Stimulated activated CD8-positive, alpha-beta memory T cell treated with anti-CD3 and anti-CD28 coated beads, Interleukin-12 subunit alpha, Interleukin-12 subunit beta, amount 100 ng/mL, for 1 hour (primary cell): ENCODE measurements around the gene HLA-DQA2.
"Not testable (repeated sequence)": the region's sequence is repeated elsewhere in the genome, so short reads cannot be mapped to it uniquely, and the experiment has no call there.

ENCODE experiments used
- DNase-seq: peaks from one replicate; pipeline ENCODE4 v3.0.0-alpha.2; 2020; ENCODE audit warnings: low read depth

The HLA-DQA2 gene

GRCh38 chr6:32741031-32741960 is at the start of gene HLA-DQA2:
TSS of gene HLA-DQA2 (plus strand) at chr6:32741391. CDS start at chr6:32741444, 53 bp downstream.
- no peak for DNase-seq

GRCh38 chr6:32692019-32692418 is 49.2 kb upstream of the HLA-DQA2 start:
- no peak for DNase-seq

- DNase-seq, result no peak
Observed at GRCh38 chr6:32697031-32697430, 44.2 kb upstream of the HLA-DQA2 start.

GRCh38 chr6:32700391-32701040 is 40.7 kb upstream of the HLA-DQA2 start:
- DNase-seq, result no peak

GRCh38 chr6:32703347-32703746 is 37.8 kb upstream of the HLA-DQA2 start:
- DNase-seq, result no peak

GRCh38 chr6:32705164-32705563 is 36.0 kb upstream of the HLA-DQA2 start:
- not testable (repeated sequence) for DNase-seq

DNA sequence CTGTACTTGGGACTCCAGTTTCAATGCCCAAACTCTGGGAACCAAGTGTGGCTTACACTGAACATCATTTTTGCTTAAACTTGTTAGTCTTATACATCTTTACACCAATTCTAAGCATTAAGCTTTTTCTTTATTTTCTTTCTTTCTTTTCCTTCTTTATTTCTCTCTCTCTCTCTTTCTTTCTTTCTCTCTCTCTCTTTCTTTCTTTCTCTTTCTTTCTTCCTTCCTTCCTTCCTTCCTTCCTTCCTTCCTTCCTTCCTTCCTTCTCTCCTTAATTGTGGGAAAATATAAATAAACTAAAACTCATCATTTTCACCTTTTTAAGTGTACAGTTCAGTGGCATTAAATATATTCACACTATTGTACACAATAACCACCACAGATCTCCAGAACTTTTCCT is 31.6 kb upstream of the HLA-DQA2 start:
- no peak for DNase-seq

GRCh38 chr6:32713241-32713640 is 27.9 kb upstream of the HLA-DQA2 start:
- DNase-seq, result no peak

DNA sequence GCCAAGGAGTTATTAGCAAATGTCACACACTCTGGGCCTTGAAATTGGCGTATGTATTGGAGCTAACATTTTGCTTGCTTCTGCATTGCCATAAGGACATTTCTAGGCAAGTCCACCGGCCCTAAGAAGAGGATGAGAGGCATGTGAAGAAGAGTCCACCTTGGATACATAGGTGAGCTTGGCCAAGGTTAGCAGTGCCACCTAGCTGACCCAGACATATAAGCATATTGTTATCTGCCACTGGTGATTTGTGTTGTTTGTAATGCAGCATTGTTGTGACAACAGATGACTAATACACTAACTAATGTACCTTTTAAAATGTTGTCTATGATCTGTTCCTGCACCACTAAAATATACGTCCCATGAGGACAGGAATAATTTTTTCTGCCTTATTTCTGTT is 24.8 kb upstream of the HLA-DQA2 start:
- DNase-seq, result no peak

DNA sequence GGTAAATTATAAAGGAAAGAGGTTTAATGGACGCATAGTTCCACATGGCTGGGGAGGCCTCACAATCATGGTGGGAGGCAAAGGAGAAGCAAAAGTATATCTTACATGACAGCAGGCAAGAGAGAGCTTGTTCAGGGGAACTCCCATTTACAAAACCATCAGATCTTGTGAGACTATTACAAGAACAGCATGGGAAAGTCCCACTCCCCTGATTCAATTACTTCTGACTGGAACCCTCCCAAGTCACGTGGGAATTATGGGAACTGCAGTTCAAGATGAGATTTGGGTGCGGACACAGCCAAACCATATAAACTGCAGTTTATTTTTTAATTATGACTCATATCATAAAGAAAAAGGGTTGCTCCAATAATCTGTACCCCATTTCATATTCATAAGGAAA is 22.3 kb upstream of the HLA-DQA2 start:
- DNase-seq, result no peak

DNA sequence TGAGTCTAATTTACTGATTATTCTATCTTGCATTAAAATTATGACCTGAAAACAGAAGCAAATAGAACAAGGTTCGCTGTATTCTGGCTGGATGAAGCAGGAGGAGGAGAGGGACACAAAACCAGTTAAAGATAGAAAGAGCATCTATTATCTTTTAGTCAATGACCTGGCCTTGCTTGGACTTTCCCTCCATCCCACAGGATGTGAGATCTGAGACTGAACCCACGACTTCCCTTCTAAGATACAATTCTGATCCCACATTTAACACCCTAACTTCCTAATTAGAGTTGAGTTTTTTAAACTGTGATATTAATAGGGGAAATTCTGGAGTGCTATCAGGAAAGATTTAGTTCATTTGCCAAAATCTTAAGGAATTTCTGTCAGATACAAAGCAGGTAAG is 3.1 kb upstream of the HLA-DQA2 start:
- DNase-seq, result no peak

DNA sequence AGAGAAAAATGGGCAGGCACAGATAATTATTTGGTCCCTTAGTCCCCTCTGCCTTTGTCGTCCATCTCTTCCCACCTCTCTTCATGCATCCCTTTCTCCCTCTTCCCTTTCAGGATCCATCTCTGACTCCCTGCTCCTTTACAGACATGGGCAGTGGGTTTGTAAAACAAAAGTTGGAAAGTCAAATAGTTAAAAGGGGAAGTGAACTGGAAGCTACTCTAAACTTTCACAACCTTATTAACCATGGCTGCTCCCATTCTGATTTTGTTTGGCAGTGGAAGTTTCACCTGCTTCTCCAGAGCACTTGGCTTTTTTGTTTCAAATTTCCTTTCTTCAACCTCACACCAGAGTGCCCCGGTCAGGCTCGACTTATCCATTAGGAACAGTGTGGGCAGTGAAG is 1.2 kb downstream of the HLA-DQA2 start:
- no peak for DNase-seq

DNA sequence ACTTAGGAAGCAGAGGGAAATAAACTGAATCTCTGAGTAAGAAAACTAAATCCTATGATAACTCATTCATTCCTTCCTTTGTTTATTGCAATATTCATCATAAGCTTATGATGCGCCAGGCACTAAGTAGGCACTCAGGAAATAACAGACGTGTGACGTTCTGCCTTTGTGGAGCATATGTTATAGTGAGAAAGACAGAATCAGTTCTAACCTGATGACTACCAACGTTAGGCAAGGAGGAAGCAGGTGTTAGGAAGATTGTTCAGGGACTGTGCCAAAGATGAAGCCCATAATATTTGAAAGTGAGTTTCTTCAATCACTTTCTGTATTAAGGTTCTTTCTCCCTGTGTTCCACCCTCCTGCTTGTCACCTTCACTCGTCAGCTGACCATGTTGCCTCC is 3.6 kb downstream of the HLA-DQA2 start:
- DNase-seq, result no peak

DNA sequence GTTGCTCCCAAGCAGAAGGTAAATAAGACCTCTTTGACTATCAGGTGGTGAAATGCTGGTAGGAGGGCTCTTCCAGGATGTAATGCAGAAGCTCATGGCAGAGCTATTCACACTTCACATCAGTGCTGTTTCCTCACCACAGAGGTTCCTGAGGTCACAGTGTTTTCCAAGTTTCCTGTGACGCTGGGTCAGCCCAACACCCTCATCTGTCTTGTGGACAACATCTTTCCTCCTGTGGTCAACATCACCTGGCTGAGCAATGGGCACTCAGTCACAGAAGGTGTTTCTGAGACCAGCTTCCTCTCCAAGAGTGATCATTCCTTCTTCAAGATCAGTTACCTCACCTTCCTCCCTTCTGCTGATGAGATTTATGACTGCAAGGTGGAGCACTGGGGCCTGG is 4.5 kb downstream of the HLA-DQA2 start:
- DNase-seq, result not testable (repeated sequence)

DNA sequence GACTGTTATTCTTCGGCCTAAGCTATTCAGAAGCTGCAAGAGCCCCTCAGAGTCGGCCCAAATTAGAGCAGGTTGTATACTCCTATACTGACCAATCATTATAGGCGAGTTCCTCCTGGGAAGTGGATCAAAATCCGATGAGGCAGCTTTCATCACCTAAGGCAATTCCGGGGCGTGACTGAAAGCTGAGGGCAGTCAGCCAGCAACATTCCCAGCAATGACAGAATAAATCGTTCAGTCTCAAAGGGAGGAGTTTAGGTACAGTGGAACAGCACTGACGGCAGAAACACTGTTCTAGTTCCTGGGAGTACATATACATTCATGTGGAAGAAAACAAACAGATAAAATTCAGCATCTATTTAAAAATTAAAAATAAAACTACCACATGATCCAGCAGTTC is 11.4 kb downstream of the HLA-DQA2 start:
- DNase-seq, result no peak

DNA sequence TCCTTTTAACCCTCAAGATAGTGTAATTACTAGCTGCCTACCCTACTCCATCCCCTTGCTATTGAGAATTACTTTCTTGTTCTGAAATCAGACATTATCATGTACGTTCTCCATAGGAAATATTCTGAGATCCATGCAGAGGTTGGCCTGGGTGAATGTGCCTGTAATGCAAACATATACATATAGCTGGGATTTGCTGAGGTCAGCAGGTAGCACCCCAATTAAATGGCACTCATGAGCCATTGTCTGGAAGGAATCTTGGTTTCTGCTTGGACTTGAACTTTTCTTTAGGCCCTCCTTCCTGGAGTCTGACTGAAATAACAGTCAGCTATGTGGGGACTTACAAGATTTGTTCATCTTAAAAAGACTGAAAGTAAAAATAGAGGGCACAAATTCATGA is 18.5 kb downstream of the HLA-DQA2 start:
- DNase-seq, result no peak

DNA sequence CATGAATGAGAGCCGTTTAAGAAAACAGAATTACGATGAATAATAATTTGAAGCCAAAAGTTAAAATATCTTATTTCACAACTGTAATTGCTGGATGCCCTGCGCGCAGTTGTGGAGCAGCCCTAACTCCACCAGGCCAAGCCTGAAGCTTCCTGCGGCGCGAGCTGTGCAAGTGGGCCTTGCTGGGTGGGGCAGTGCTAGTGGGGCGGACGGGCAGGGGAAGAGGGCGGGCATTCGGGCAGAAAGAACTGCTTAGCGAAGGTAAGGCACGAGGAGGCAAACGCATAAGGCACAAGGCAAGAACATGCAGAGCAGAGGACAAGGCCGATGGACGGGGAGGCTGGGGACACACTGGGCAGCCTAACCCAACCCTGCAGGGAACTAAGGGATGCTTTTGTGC is 19.9 kb downstream of the HLA-DQA2 start:
- DNase-seq, result no peak

GRCh38 chr6:32761548-32761947 is 20.4 kb downstream of the HLA-DQA2 start:
- DNase-seq, result no peak

DNA sequence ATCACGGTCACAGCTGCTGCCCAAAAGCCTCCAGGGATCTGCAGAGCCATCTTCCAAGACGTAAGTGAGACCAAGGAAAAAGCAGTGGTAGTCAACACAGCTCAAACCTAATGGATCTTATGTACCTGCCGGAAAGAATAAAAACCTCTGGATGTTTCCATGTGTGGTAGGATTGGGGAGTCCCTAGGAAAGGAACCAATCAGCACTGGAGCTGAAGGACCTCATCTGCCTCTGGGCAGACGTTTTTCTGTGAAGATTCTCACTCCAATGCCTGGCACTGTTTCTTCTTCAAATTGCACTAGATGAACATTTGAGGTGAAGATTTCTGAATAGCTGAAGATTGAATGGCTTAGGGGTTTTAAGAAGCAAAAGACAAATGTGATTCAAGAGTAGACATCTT is 22.2 kb downstream of the HLA-DQA2 start, which contains the start of gene HLA-DQB2:
HLA-DQB2 (minus strand) TSS at position 112 of the 400 bp plus-strand sequence; CDS start at position 50, 62 bp downstream.
- no peak for DNase-seq

DNA sequence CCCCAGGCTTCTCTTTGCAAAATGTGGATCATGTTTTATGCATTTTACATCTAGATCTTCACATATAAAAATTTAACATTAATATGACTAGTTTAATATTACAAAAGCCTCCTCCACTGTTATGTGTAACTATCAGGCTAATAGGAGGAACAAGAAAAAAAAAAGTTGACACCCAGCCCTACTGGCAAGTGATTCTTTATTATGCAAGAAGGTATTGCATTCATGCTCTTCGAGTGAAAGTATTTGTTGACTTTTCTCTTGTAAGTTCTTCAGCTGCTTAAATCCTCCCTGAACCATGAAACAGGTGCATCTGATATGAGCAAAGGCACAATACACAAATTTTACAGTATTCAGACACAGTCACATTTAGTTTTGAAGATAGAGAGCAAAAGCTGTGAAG is 22.9 kb downstream of the HLA-DQA2 start:
- DNase-seq, result no peak

DNA sequence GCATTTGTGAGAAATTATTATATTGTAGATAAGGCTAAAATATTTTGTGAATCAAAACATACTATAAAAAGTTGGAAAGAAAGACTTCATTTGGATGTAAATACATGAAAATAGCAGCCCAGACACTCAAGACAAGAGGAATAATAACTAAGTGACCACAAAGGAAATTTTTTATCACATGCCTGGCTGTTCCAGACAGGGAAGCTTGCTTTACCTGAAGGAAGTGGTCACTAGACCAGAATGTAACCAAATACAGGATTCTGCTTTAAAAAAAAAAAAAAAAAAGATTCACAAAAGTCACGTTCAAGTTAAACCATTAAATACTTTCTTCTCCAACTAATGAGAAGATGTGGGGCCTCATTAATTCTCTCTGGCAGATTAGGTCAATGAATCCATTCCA is 31.5 kb downstream of the HLA-DQA2 start:
- DNase-seq, result no peak

DNA sequence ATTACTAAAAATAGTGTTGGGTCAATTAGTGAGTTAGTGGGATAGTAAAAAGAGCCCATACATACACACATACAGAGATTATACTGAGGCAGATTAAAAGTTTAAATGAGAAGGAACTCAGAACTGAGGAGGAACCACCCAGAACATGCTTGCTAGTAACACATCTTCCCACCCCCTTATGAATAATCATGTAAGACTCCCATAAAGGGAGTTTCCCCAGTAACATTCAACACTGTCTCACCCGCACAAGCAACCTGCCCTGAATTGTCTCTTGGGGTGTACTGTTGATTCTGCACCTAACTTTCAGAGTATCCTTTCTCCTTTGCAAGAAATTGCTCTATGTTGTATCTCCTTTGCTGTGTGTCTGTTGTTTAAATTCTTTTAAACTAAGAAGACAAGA is 33.2 kb downstream of the HLA-DQA2 start:
- DNase-seq, result no peak

DNA sequence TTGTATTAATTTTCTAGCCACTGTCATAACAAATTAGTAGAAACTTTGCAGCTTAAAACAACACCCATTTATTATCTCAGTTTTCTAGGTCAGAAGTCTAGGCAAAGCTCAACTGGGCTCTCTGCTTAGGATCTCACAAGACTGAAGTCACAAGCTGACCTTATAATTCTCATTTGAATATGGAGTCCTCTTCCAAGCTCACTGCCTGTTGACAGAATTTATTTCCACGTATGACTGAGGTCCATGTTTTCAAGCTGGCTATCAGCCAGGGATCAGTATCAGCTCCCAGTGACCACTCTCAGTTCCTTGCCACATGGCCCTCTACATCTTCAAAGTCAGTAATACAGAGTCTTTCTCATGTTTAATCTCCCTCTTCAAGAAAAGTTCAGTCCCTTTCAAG is 33.9 kb downstream of the HLA-DQA2 start:
- DNase-seq, result no peak
